NCI-H345 treated with DMSO at 0.1 percent for 48 hours (cell line): ENCODE measurements around the gene ANKRD11.
"Not testable (repeated sequence)": the region's sequence is repeated elsewhere in the genome, so short reads cannot be mapped to it uniquely, and the experiment has no call there.

Source experiments
- DNase-seq: peaks from one replicate; lab custom pipeline; 2025; ENCODE audit not compliant: unreplicated experiment; lab: John Stamatoyannopoulos, UW

Gene ANKRD11

DNA sequence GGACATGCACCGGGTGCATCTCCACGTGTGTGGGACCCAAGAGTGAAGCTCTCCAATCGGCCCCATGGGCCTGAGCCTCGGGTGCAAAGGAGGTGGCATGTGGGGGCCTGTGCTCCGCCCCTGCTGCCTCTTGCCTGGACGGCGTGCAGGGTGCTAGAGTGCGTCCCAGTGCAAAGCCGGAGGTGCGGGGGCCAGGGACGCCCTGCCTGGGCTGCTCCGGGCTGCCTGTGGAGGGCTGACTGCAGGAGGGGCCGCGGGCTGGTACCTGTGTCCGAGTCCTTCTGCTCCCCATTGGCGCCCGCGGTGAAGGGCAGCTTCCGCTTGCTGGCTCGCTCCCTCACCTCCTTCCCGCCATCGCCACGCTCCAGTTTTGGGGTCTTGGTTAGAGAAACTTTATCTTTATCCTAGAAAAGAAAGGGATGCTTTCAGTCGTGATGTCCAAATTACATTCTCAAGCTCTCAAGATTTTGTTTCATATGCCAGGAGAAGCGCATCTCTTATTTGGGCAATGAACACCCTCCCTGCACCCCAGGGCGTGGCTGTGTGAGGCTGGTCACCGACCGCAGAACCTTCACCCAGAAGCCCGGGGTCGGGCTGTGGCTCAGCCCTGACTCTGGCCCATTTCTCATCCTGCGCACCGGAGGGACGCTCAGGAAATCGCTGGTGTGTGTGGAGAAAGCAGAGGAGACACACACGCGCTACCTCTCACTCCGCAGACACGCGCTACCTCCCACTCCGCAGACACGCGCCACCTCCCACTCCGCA lies 185.2 kb downstream of the ANKRD11 start:
- DNase-seq: no peak

DNA sequence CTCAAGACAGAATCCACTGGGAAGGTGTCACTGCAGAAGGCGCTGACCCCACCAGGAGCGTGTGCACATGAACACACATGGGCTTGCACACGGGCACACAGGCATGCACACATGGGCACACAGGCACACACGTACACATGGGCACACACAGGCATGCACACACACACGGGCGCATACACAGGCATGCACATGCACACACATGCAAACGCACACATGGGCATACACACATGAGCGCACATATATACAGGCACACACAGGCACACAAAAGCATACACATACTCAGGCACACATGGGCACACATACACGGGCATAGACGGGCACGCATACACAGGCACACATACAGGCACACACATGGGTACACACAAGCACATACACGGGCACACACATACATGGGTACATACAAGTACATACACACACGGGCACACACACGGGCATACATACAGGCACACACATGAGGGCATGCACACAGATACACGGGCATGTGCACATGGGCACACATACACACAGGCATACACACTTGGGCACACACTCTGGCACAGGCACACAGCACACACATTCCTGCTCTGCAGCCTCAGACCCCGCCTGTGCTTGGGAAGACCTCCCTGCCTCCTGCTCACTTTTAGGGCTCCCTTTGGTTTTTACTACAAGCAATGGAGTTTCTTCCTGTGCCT lies 186.0 kb downstream of the ANKRD11 start:
- DNase-seq: no peak

GRCh38 chr16:89303617-89304016 lies 186.7 kb downstream of the ANKRD11 start:
- no peak for DNase-seq

- no peak for DNase-seq
Observed at GRCh38 chr16:89300976-89301360, 189.4 kb downstream of the ANKRD11 start.

GRCh38 chr16:89300311-89300975 lies 189.9 kb downstream of the ANKRD11 start:
- DNase-seq: no peak

- not testable (repeated sequence) for DNase-seq
Observed at GRCh38 chr16:89299357-89300111, 190.8 kb downstream of the ANKRD11 start.

DNA sequence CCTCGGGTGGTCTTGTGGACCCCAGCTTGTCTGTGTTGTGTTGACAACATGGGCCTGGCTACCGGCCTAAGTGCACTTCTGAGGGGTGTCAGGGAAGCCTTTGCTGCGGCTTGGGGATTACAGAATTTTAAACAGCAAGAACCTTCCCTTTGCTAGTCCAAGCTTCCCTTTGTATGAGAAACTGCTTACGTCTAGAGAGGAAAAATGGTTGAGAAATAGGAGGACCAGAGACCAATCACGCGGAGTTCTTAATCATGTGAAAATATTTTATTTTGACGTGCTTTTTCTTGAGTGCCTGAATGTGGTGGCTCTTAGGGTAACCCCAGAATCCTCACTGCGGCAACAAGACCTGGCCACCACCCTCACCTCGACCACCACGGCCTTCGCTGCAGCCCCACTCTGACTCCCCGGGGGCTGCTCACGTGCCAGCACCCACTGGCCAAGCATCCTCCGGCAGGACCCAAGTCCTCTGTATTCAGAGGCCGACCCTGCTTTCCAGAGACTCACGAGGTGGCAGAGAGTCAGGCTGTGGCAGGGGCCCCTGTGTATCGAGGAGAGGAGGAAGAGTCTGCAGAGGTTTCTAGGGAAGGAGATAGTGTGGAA lies 191.6 kb downstream of the ANKRD11 start:
- DNase-seq: no peak

- DNase-seq: no peak
Observed at GRCh38 chr16:89297910-89298545, 192.3 kb downstream of the ANKRD11 start.

DNA sequence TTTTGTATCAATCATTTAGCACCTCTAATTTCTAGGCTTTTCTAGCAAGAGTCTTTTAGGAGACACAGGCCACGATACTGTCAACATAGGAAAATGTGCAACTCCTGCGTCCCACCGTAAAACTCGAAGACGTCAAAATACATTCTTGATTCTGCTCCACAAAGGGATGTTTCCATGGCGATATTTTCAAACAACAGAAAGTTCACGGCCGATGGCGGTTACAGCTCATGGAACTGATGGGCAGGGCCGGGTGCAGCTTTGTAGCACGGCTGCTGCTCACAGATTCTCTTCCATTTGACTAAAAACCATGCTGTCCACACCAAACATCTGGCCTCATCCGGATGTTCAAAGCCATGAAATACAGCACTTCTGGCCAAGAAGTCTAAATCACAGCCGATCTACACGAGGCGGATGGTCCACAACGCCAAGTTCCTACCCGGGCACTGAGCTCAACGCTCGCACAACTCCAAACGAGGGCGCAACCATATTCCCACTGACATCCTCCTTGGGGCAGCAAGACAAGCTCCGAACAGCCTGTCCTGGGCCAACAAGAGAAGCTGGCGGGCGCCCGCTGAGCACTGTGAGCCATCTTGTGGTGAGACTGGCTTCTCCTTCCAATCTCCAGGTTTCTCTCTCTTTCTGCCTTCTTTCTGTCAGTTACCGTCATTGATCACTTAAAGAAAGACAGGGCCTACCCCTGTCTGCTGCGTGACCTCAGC lies 193.0 kb downstream of the ANKRD11 start:
- no peak for DNase-seq

DNA sequence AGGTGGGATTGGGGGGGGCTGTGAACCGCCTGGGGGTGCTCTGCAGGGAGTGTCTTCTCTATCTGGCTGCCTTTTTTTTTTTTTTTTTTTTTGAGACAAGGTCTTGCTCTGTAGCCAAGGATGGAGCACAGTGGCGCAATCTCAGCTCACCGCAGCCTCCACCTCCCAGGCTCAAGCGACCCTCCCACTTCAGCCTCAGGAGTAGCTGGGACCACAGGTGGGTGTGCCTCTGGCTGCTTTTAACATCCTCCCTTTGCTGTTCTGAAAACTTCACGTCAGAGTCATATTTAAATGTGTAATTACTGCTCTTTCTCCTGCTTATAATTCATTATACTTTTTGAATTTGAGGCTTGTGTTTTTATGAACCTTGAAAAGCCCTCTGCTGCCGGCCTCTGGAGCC lies 194.4 kb downstream of the ANKRD11 start:
- no peak for DNase-seq

DNA sequence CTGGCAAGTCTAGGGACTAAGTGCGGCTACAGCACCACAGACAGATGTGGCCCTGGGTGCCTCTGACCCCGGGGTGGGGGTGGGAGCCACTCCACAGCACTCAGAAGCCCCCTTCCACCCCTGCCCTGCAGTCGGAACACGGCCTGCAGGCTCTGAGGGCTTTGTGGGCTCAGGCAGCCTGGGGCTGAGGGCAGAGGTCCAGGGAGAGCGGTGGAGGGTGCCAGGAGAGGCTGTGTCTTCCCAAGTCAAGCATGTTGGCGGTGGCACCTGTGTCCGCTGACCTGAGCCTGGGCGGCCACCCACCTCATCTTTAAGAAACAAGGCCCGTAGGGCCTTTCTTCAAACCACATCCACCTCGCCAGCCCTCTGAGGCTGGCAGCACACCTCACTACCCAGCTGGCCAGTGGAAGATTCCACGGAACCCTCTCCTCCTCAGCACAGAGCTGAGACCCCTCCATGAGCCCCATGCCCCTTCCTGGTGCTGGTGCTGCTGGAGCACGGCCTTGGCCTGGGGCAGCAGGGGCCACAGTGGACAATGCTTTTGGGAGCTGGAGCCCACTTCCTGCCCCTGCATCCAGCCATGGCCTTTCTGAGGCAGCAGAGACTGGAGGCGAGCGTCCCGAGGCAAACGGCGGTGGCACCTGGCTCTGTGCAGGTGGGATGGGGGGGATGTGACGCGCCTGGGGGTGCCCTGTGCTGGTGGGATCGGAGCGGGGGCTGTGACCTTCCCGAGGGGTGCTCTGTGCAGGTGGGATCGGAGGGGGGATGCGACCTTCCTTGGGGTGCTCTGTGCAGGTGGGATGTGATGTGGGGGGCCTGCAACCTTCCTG lies 195.1 kb downstream of the ANKRD11 start:
- DNase-seq: no peak

GRCh38 chr16:89294486-89294885 lies 195.9 kb downstream of the ANKRD11 start:
- DNase-seq: no peak

- no peak for DNase-seq
Observed at GRCh38 chr16:89293276-89294143, 196.9 kb downstream of the ANKRD11 start.

GRCh38 chr16:89292443-89293078 lies 197.8 kb downstream of the ANKRD11 start:
- no peak for DNase-seq

- no peak for DNase-seq
Observed at GRCh38 chr16:89291776-89292175, 198.6 kb downstream of the ANKRD11 start.

GRCh38 chr16:89291363-89291762 lies 199.0 kb downstream of the ANKRD11 start:
- DNase-seq: no peak

DNA sequence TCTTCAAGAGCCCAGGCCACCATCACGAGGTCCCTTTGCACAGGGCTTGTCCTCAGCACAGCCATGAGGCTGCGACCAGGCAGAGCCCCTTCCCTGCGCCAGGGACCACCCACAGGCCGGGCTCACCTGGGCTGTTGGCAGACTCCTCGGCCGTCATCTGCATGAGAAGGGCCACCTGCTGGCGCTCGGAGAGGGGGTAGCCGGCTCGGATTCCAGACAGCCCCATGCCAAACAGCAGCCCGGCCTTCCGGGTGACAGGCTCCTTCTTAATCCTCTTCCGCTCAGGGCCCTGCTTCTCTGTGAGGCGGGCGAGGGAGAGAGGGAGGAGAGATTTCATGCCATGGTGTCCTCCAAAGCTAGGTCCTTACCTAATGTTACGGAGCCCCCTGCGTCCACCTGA lies 199.5 kb downstream of the ANKRD11 start:
- no peak for DNase-seq

DNA sequence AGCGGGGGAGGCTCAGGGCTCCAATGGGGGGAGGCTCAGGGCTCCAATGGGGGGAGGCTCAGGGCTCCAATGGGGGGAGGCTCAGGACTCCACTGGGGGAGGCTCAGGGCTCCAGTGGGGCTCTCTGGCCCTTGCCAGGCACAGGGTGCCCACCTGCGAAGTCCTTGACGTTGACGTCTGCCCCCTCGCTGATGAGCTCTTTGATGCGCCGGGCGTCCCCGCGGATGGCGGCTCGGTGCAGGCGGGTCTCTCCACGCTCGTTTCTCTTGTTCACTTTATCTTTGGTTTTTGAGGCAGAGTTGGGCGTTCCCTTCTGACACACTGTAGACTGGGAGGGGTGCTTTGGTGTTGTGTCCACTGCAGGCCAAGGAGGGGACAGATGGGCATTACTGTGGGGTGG lies 199.9 kb downstream of the ANKRD11 start:
- DNase-seq: no peak
